K562 (cell line): ENCODE data around the gene SNRNP70. TPM values are rescaled to one million over a fixed set of nuclear protein-coding genes. Genes with fewer than 3 reads are reported as not detected.

ENCODE experiments used
- GATA2 ChIP-seq: sonication (generic); formaldehyde crosslinking; IDR thresholded peaks from 2 replicates; pipeline ENCODE4 v1.4.0; 2020; ENCODE audit warnings: mild to moderate bottlenecking, missing genetic modification reagents
- KLF13 ChIP-seq: fragments of 450-650 bp; IDR thresholded peaks from 2 replicates; pipeline ENCODE4 v1.6.1; 2016; ENCODE audit warnings: missing genetic modification characterization, low read depth, mild to moderate bottlenecking, missing compliant biosample characterization, moderate library complexity, borderline replicate concordance
- NCOR1 ChIP-seq: fragments of 450-650 bp; IDR thresholded peaks from 2 replicates; pipeline ENCODE4 v1.6.1; 2016; ENCODE audit warnings: mild to moderate bottlenecking, moderate library complexity
- PCBP2 ChIP-seq: fragments of 200-400 bp; formaldehyde crosslinking; IDR thresholded peaks from 2 replicates; pipeline ENCODE4 v1.6.1; 2018; ENCODE audit warnings: low read length, low read depth, mild to moderate bottlenecking, moderate library complexity; ENCODE audit not compliant: poor library complexity, severe bottlenecking
- RBM39 ChIP-seq: fragments of 200-400 bp; formaldehyde crosslinking; optimal IDR thresholded peaks from 2 replicates; pipeline ENCODE3; 2018; ENCODE audit warnings: low read depth, low read length
- SAP30 ChIP-seq: fragments of 200-600 bp; sonication (generic); IDR thresholded peaks from 2 replicates; pipeline ENCODE4 v1.6.1; 2012; ENCODE audit warnings: borderline replicate concordance, low read depth, mild to moderate bottlenecking, moderate library complexity, low read length, control low read depth, inconsistent platforms; ENCODE audit not compliant: insufficient read depth, poor library complexity, severe bottlenecking
- SREBF1 ChIP-seq: fragments of 150-350 bp; IDR thresholded peaks from 2 replicates; pipeline ENCODE4 v1.6.1; 2014; ENCODE audit warnings: antibody characterized with exemption, low read depth, low read length, borderline replicate concordance
- TRIM24 ChIP-seq, 2 experiments: fragments of 450-650 bp; IDR thresholded peaks; 2 replicates each; pipeline ENCODE4 v1.6.1; 2016
- ZNF133 ChIP-seq: fragments of 250-450 bp; sonication (Bioruptor Pico); IDR thresholded peaks from 2 replicates; pipeline ENCODE4 v1.4.0; 2020; ENCODE audit warnings: mild to moderate bottlenecking
- polyA plus RNA-seq, 8 experiments: library from polyadenylated mRNA; depleted of rRNA in 4 of 8; stranded (reverse) in 5 of 8; unstranded in 3 of 8; fragments of >200 nt; fragmentation: Nextera tagmentation in 2 of 8; fragmentation: Illumina TruSeq in 1 of 8; extraction: Ambion mirVana in 2 of 8; extraction: Trizol in 1 of 8; gene quantifications; 2 replicates each; pipeline versions ENCODE4 v1.2.1 to v1.2.3, GENCODE V29; 2011 to 2014; ENCODE audit warnings: inconsistent platforms in 1 of 8, missing spikeins in 1 of 8
- total RNA-seq, 7 experiments: library from RNA; depleted of rRNA in 6 of 7; stranded (reverse); fragments of >200 nt in 6 of 7; fragmentation: Illumina TruSeq in 2 of 7; extraction: Trizol in 2 of 7; gene quantifications; 2 replicates each; pipeline versions ENCODE4 v1.2.1 to v1.2.3, GENCODE V29; 2011 to 2021; ENCODE audit warnings: low replicate concordance in 1 of 7
- TF ChIP-seq, protein P1 (sequence below), 3 experiments: fragments of 200-800 bp in 1 of 3; fragments of 250-450 bp in 1 of 3; fragments of 450-650 bp in 1 of 3; sonication (Bioruptor Pico) in 1 of 3; sonication (Bioruptor generic) in 1 of 3; formaldehyde crosslinking in 1 of 3; IDR thresholded peaks; 2 replicates each; pipeline versions ENCODE4 v1.6.1 to v1.8.0; 2016 to 2022; ENCODE audit warnings: mild to moderate bottlenecking in 2 of 3, missing genetic modification characterization in 2 of 3, missing compliant biosample characterization in 1 of 3, moderate library complexity in 1 of 3
- TF ChIP-seq, protein P2 (sequence below): conservative IDR thresholded peaks from 2 replicates; pipeline ENCODE4 v1.6.1; 2011; ENCODE audit warnings: low read depth, mild to moderate bottlenecking, low read length; ENCODE audit not compliant: control insufficient read depth
- TF ChIP-seq, protein P3 (sequence below): sonication (generic); formaldehyde crosslinking; IDR thresholded peaks from 2 replicates; pipeline ENCODE4 v1.8.0; 2022; ENCODE audit warnings: mild to moderate bottlenecking, missing genetic modification reagents

Gene SNRNP70
- total and polyA plus RNA-seq, 9 of the 15 experiments (the other 6 are each of a cell fraction or from before 2014, with no cell fraction given): 2.8 to 496 (median 136) TPM

DNA sequence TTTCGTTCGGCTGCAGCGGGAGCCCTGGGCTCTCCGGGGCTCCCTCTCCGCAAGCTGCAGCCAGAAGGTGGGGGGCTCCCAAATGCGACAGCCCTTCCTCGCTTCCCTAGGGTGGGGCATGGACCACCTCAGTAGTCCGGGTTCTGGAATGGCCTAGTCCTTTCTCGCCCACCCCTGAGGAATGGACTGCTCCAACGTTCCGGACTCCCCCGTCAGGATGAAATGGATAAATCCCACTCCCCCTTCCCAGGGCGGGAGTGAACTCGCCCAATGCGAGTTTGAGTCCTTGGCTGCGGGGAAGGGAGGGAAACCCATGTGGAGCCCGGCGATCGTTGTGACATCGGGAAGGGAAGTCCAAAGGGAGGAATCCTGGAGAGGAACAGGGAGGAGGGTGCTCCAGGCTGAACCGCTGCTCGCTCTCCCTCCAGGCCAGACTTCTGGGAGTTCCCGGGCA lies 64.4 kb downstream of the SNRNP70 start (continued):
- TF ChIP-seq TRIM24 (IDR thresholded peaks at IDR 0.05) (no peak), PCBP2 (no peak), SAP30 (peak; percentile 78), KLF13 (tag) (no peak), SREBF1 (peak; percentile 96), RBM39 (peak; percentile 20), GATA2 (no peak), NCOR1 (no peak), ZNF133 (CRISPR knock-in tag) (no peak)
- TF ChIP-seq, protein P1, sequence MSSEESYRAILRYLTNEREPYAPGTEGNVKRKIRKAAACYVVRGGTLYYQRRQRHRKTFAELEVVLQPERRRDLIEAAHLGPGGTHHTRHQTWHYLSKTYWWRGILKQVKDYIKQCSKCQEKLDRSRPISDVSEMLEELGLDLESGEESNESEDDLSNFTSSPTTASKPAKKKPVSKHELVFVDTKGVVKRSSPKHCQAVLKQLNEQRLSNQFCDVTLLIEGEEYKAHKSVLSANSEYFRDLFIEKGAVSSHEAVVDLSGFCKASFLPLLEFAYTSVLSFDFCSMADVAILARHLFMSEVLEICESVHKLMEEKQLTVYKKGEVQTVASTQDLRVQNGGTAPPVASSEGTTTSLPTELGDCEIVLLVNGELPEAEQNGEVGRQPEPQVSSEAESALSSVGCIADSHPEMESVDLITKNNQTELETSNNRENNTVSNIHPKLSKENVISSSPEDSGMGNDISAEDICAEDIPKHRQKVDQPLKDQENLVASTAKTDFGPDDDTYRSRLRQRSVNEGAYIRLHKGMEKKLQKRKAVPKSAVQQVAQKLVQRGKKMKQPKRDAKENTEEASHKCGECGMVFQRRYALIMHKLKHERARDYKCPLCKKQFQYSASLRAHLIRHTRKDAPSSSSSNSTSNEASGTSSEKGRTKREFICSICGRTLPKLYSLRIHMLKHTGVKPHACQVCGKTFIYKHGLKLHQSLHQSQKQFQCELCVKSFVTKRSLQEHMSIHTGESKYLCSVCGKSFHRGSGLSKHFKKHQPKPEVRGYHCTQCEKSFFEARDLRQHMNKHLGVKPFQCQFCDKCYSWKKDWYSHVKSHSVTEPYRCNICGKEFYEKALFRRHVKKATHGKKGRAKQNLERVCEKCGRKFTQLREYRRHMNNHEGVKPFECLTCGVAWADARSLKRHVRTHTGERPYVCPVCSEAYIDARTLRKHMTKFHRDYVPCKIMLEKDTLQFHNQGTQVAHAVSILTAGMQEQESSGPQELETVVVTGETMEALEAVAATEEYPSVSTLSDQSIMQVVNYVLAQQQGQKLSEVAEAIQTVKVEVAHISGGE (CRISPR knock-in tag; IDR thresholded peaks at IDR 0.05): peak in 1 of 3 experiments; percentile 32; a peak in 2 of 6 replicates
- TF ChIP-seq, protein P2, sequence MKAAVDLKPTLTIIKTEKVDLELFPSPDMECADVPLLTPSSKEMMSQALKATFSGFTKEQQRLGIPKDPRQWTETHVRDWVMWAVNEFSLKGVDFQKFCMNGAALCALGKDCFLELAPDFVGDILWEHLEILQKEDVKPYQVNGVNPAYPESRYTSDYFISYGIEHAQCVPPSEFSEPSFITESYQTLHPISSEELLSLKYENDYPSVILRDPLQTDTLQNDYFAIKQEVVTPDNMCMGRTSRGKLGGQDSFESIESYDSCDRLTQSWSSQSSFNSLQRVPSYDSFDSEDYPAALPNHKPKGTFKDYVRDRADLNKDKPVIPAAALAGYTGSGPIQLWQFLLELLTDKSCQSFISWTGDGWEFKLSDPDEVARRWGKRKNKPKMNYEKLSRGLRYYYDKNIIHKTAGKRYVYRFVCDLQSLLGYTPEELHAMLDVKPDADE: 0 out of 2 replicates have a peak, but pooled peaks have one; percentile 9
- TF ChIP-seq, protein P3, sequence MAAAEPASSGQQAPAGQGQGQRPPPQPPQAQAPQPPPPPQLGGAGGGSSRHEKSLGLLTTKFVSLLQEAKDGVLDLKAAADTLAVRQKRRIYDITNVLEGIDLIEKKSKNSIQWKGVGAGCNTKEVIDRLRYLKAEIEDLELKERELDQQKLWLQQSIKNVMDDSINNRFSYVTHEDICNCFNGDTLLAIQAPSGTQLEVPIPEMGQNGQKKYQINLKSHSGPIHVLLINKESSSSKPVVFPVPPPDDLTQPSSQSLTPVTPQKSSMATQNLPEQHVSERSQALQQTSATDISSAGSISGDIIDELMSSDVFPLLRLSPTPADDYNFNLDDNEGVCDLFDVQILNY (CRISPR knock-in tag): peak; percentile 59; the same call in 1 of the 2 replicates
- TF ChIP-seq, all 486 proteins: peak for 57
